Measurements from ENCODE around the gene DNAJB8.

The DNAJB8 gene

DNA sequence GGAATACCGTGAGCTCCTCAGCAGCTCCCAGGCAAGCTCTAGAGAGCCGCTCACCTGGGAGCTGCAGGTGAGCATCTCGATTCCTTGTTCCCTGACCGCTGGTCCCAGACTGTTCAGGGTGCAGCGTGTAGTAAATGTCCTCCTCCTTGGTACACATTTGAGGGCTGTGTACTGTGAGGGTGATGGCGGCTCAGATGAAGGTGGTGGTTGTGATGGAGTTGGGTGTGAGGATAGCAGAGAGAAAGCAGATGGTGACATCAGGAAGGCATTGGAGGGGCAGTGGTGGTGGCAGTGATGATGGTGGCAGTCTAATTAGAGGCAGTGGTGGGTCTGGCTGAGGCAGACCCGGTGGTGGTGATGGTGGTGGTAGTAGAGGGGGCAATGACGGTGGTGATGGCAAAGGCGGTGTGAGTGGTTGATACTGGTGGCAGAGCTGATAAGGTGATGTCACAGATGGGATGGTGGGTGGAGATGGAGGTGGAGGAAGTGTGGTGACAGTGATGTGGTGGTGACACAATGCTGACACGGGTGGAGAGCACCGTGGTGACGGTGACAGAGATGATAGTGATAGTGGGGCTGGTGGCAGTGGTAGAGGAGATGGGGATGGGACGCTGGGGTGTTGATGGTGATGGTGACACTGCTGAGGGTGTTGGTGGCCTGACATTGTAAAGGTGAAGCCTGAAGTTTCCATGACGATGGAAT, at the start of gene DNAJB8:
DNAJB8 (minus strand) TSS at position 51 of the 702 bp plus-strand sequence. CDS start 3,645 bp downstream, outside the sequence.
- DNase-seq, result no peak

DNA sequence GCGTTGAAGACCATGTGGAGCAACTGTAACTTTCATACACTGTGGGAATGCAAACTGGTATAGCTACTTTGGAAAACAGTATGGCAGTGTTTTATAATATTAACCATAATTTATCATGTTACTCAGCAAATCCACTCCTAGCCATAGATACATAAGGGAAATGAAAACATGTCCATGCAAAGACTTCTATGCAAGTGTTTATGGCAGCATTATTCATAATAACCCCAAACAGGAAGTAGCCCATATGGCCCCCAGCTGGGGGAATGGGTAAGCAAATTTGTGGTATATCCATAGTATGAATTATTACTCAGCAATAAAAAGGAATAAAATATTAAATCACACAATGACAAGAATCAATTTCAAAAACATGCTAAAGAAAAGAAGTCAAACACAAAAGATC, 49.3 kb upstream of the DNAJB8 start:
- DNase-seq, result no peak

DNA sequence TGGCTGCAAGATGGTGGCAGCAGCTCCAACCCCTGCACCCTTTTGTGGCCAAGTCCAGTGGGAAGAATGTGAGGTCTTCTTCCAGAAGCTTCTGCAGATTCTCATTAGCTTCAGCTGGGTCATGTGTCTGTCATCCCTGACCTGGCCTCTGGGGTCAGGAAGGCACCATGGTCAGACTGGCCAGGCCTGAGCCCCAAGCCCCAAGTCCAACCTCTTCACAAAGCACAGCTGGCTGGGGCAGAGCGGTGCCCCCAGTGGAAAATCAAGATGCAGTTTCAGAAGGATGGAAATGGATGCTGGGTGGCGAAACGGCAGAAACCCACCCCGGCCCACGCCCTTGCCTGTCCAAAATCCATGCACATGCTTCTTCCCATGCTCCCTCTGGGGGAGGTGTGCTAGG, 42.2 kb upstream of the DNAJB8 start:
- no peak for DNase-seq

DNA sequence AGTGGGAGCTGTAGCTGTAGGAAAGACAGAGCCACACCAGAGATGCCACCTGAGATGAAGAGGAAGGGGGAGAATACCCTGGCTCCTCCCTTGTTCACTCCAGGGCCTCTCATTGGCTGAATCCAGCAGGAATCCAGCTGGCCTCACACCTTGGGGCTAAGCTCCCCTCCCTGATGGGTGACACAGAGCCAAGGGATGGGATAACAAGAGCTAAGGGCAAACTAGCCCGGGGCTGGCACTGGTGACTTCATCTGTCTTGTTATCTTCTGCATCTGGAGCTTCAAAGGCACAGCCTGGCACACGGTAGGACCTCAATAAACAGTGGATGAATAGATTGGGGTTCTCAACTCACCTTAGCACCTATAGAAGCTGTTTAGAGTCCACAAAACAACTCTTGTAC, 40.1 kb upstream of the DNAJB8 start:
- DNase-seq, result no peak

DNA sequence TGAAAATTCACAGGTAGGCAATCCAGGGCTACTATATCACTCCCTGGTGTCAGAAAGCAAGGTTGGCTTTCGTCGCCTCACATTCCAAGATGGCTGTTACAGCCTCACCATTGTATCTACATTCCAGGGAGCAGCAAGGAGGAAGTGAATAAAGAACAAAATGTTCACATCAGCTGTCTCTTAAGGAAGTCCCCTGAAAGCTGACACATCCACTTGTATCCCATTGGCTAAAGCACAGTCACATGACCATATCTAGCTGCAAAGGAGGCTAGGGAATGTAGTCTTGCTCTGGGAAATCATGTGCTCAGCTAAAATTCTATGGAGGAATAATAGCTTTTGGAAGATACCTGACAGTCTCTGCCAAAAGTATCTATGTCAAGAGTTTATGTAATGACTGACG, 39.1 kb upstream of the DNAJB8 start:
- DNase-seq, result peak in 1 of 2 donors; percentile 11

DNA sequence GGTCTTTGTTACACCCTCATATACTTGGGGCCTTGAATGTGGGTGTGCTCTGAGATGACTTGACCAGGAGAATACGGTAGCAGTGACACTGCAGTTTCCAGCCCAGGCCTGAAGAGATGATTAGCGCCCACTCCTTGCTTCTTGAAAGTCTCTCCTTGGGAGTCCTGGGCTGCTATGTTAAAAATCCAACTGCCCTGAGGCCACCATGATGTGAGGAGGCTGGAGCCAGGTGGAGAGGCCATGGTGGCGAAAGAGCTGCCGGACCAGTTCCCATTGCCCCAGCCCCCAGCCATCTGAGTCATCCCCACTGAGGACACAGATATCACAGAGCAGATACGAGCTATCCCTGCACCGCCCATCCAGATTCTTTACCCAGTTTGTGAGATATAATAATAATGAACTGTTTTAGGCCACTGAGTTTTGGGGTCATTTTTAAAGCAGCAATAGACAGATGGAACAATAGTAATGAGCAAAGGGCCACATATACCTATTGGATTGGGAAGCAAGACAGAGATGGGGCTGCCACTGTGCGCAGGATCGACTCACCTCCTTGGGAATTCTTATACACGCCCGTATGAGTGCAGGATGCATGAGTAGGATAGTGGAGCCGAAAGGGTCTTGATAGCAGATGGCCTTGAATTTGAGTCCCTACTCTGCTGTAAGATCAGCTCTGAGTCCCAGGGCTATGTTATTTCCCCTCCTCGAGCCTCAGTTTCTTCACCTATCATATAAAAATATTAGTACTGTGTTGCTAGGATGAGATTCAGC, 38.5 kb upstream of the DNAJB8 start:
- DNase-seq, result no peak

DNA sequence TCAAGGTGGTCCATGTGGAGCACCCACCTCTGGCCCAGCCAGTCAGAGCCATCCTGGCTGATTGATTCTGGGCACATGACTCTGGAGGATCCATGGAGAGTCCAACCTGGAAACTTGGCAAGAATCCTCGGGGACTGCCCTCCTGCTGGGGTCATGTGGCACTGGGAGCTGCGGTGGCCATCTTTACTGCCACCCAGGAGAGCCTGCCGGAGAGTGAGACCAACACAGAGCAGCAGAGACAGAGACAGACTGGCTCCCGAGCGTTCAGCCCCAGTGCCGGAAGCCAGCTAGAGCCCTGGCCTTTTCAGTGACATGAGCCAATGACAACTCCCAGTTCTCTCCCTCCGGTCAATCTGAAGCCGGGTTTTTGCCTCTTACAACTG, 37.8 kb upstream of the DNAJB8 start:
- no peak for DNase-seq

DNA sequence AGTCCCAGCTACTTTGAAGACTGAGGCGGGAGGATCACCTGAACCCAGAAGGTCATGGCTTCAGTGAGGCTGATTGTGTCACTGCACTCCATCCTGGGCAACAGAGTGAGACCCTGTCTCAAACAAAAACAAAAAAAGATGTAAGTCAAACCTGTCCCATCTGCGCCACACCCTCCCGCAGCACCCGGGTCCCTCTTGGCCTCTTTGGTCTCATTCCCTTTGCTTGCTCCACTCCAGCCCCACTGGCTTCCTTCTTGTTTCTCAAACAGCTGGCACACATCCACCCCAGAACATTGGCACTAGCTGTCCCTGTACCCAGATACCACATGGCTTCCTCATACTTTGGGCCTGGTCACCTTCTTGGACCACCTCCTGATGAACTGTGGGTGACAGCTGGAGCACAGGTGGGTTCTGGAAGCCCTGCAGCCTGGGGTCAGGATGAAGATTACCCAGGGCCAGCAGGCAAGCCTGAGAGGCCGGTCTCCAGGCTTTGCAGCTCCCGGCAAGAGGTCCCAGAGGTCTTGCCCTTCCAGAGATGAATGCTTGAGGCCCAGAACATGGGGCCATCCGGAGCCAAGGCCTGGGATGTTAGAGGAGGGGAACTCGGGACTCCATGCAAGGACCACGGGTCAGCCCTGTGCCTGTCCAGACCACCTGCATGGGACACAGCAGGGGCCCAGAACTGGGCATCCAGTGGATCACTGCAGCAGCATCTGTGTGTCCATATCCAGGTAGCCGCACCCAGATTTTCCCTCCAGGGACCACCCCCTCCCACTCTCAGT, 37.3 kb upstream of the DNAJB8 start:
- no peak for DNase-seq

DNA sequence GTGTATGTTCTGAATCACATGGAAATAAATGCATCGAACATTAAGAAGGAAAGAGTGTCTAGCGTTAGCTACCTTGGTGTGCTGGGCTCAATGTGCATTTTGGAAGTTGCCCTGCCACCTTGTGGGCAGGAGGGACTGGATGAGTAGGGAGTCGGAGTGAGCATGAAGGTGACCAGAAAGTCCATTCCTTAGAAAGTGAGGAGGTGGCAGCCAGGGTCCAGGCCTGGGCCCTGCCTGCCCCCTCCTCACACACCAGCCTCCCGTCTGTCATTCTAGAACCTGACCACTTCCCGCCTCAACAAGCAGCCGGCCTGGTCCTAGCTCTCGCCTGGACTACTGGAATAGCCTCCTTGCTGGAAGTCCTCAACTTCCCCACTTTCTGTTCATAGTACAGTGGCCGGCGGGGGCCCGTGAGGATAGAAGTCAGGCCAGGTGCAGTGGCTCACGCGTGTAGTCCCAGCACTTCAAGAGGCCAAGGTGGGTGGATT, 36.5 kb upstream of the DNAJB8 start:
- DNase-seq, result no peak

DNA sequence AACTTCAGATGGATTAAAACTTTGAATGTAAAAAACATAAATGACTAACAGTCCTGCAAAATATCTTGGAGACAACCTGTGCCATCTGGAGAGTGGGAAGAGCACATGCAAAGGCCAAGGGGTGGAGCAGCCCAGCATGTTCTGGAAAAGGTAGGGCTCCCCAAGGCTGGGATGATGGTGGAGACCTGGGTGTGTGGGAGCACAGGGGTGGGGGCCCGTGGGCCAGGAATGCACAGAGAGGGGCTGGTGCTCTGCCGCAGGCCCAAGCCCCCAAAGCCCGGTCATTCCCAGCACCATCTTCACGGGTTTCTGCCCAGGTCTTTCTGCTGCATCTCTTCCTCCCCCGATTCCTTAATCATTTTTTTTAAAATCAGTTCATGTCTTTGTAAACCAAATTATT, 36.0 kb upstream of the DNAJB8 start:
- no peak for DNase-seq

DNA sequence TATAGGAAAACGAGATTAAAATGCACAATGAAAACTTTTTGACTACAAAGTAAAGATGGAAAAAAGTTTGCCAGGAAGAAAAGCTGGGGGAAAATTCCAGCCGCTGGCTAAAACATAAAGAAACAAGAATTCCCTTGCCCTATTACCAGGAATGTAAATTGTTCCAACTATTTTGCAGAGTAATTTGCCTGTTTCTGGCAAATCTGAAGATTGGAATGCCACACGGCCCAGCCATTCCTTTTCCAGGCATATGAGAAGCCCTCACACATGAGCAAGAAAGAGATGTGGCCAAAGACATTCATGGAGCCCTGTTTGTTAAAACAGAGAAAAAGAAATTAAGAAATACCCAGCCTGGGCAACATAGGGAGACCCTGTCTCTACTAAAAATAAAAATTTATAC, 34.7 kb upstream of the DNAJB8 start:
- no peak for DNase-seq

DNA sequence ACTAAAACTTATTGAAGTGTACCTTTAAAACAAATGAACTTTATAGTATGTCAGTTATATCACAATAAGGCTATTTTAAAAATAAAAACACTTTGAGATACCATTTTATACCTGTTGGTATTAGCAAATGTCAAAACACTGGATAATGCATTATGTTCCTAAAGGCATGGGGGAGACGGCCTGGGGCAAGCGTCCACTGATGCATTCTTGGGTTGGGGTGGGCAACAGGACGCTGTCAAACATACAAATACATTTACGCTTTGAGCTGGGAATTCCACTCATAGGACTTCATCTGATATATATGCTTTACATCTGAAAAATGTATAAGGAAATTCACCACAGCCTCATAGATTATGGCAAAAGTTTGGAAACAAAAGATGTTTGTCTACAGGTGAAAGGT, 33.9 kb upstream of the DNAJB8 start:
- DNase-seq, result no peak

DNA sequence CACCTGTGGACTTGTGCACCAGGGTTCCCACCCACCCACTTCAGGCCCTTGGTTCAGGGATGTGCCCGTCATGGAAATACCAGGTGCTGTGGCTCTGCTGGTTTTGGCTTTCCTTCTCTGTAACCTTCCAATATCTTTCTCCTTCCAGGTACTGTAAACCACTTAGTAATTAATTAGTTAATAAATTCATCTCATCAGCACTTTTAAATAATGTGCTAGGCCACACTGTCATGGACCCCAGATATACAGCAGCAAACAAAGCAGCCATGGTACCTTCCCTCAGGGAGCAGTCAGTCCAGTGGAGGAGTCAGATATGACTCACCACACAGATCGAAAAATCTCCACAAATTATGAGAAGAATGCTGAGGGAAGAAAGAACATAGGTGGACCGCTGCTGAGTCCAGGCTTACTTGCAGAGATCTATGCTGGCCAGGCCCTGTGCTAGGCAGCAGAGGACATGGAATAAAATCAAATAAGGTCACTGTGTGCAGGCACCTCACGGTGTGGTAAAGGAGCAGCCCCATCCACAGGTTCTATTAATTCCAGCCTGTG, 33.1 kb upstream of the DNAJB8 start:
- no peak for DNase-seq

DNA sequence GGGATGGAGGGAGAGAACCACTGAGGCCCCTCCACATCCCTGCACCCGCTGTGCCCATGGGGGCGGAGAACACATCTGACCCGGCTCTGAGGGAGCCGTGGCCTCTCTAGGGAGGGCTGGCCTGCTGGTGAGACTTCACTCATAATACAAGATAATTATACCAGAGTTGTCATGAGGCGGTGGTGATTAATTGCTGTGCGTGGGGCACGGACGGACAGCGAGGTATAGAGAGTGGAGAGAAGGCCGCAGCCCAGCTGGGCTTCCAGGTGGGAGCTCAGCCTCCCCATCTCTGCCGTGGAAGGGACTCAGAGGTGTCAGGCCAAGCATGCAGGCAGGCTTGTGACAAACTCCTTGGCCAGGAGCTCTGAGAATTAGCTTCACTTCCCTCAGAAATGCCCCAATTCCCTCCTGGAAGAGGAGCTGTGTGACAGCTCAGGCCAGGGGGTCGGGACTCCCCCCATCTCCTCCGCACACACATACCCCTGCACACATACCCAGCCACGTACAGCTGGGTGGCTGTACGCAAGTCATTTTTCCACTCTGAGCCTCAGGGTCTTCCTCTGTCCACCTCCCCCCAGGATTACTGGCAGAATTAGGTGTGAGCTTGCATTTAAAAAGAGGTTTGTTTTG, 32.3 kb upstream of the DNAJB8 start:
- no peak for DNase-seq

DNA sequence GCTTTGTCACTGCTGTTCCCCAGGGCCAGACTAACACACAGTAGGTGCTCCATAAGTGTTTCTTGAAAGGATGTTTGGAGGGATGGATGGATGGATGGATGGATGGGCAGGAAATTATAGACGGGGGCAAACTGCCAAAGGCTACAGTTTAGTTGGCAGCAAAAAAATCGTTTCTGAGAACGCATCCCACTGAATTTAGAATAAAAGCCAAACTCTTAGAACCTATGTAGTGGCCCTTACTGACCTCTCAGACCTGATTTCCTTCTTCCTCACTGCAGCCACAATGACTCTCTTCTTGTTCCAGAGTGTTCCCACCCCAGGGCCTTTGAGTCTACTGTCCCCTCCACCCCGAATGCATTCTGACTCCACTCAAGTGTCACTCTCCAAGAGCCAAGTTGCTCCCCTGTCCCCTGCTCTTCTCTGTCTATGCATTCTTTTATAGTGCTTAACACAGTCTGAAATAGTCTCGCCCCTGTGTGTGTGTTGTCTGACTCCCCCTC, 31.5 kb upstream of the DNAJB8 start:
- no peak for DNase-seq

DNA sequence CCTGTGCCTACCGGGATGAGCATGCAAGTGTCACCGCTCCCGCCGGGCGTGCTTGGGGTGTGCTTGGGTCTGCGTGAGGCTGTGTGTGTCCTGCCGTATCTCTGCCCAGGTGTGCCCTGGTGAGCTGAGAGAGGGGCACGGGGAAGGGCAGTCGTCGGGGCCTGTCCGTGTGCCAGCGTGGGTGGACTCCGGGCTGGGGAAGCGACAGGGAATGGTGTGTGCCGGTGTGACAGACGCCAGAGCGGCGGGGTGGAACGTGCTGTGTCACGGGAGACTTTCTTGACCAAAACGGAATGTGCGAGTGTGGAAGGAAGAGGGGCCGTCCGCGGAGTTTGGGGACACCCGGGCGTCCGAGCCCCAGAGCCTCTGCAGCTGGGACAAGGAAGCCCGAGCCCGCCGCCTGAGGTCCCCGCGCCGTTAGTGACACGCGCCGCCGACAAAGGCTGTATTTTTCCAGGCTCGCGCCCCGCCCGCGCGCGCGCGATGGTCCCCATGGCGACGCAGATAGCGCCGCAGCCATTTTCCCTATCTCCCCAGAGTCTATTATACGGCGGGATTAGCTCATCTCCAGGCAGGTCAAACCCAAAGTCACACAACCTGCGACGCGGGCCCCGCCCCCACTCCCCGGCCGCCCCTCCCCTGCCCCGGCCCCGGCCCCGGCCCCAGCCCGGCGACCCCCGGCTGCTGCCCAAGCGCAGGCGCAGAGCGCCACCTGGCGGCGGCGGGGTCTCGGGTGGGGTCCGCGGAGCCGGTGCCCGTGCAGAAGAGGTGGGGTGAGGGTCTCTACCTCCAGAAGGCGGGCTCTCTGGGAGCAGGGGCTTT, 30.8 kb upstream of the DNAJB8 start:
- peak; percentile 39 to 56 for DNase-seq

DNA sequence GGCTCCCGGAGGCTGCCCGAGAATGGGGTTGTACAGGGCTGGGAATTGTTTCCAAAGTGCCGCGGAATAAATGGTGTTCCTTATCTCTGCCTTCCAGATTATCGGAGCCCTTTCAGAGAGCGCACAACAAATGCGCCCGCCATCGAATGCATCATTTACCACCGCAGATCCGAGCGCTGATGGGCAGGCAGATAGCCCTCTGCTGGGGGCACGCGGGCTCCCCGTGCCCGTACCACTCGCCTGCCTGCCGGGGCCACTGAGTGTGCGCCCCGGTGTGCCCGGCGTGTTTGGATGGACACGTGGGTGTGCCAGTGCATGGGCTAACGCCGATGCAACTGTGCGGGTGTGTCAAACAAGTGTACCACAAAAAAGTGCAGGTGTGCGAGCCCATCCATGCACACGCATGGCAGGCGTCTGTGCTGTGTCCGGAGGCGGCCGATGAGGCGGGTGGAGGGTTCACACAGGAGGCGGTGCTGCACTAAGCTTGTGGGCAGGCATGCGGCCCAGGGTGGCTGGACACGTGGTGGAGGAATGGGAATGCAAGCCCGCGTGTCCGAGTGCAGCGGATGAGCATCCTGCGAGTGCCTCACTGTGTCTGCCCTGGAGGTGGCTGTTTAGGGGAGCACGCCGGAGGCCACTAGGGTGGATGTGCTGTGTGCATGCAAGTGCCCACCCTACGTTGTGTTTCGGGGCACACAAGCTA, 30.1 kb upstream of the DNAJB8 start:
- no peak for DNase-seq

DNA sequence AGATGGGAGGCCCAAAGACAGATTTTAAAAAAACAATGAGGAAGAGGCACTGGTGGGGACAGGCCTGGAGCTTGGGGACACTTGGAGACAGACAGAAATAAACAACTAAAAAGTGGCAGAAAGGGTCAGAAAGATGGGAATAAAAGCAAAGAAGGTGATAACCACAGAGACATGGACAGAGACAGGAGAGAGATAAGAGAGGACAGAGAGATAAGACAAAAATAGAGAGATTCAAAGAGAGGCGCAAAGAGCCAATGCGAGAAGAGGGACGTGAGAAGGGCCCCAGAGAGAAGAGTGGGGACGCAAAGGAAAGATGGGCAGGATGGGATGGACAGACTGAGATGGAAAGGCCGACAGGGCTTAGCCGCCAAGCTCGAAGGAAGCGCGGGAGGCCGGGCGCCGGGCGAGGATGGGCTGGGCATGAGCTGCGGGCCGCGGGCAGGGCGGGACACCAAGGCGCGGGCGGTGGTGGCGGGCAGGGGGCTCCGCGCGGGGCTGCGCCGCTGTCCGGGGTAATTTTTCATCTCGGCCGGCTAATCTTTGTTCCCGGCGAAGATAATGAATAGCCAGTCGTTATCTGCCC, 29.4 kb upstream of the DNAJB8 start:
- DNase-seq, result no peak

DNA sequence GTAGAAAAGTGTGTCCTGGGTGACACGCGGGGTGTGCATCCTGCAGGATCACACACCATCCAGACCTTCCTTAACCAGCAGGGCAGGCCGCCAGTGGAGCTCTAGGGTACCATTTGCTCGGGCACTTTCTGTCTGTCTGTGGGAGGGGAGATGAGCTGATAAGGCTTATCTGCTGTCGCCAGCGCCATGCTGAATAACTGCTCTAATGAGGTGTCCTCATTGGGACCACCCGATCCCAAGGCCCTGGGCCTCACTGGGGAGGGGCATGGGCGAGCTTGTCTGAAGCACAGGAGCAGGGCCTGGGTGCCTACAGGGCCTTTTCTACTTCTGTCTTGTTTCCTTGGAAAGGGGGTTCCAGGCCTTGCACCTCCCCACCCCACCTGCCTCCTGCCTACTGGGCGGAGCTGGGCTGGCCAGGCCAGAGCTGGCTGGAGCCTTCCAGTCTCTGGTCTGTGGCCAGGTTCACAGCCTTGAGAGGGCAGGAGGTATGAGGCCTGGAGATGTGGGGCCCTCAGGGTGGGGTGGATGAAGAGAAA, 28.8 kb upstream of the DNAJB8 start:
- no peak for DNase-seq

DNA sequence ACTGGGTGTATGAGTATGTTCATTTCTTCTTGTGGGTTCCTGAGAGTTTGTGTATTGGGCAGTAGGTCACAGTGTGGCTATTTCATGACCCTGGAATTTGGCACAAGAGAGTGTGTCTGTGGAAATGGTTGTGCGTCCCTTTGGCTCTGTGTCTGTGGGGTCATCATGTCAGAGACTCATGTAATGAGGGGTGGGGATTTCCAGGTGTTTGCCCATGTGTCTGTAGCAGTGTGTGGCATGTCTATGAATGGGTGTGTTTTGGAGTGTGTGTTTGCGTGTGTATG, 27.6 kb upstream of the DNAJB8 start:
- DNase-seq, result no peak

Measured in inflammatory macrophage treated with lipopolysaccharide for 1 hour (primary cell).